ENCODE data around the gene MCAT. TPM values are rescaled to one million over a fixed set of nuclear protein-coding genes. Genes with fewer than 3 reads are reported as not detected.
"Not testable (repeated sequence)": the region's sequence is repeated elsewhere in the genome, so short reads cannot be mapped to it uniquely, and the experiment has no call there.

Gene MCAT
- total RNA-seq, 2 experiments from 2014 or later: 8.5 to 8.8 TPM

GRCh38 chr22:43157874-43158546 is 14.8 kb upstream of the MCAT start:
- H3K9me3 Mint-ChIP-seq: no peaks in the 10 kb centered on the region
- POLR2A ChIA-PET: interaction anchor here (1.0 kb wide), 1 partner anchor 29 kb away, joined by 3 read pairs; no protein-coding TSS in a partner anchor
- H3K4me3 Mint-ChIP-seq: no peak overlapping the region
- CTCF ChIA-PET: interaction anchor here (1.6 kb wide), 1 partner anchor 11 kb away, joined by 3 read pairs; no protein-coding TSS in a partner anchor
- H3K27ac Mint-ChIP-seq: no peak overlapping the region
- no peak for DNase-seq
- H3K36me3 Mint-ChIP-seq (ENCODE audit: low read depth): peaks cover 4% of the 10 kb centered on the region
- peaks cover 8% of the 10 kb centered on the region for H3K4me1 Mint-ChIP-seq
- no peaks in the 10 kb centered on the region for H3K27me3 Mint-ChIP-seq

GRCh38 chr22:43156413-43156812 is 13.2 kb upstream of the MCAT start:
- Mint-ChIP-seq H3K27ac (no peak overlapping the region), H3K9me3 (no peaks in the 10 kb centered on the region), H3K36me3 (ENCODE audit: low read depth) (peaks cover 4% of the 10 kb centered on the region), H3K27me3 (no peaks in the 10 kb centered on the region), H3K4me1 (peaks cover 10% of the 10 kb centered on the region), H3K4me3 (no peak overlapping the region)
- ChIA-PET CTCF (no interaction called here), POLR2A (no interaction called here)
- DNase-seq: no peak

GRCh38 chr22:43155789-43156188 is 12.6 kb upstream of the MCAT start:
- Mint-ChIP-seq H3K27ac (no peak overlapping the region), H3K4me1 (peaks cover 13% of the 10 kb centered on the region), H3K4me3 (no peak overlapping the region), H3K27me3 (no peaks in the 10 kb centered on the region), H3K36me3 (ENCODE audit: low read depth) (peaks cover 2% of the 10 kb centered on the region), H3K9me3 (no peaks in the 10 kb centered on the region)
- ChIA-PET CTCF (no interaction called here), POLR2A (interaction anchor here (1.3 kb wide), 1 partner anchor 25 kb away, joined by 3 read pairs; no protein-coding TSS in a partner anchor)
- DNase-seq: no peak

- ChIA-PET CTCF (no interaction called here), POLR2A (interaction anchor here (1.3 kb wide), 1 partner anchor 25 kb away, joined by 3 read pairs; no protein-coding TSS in a partner anchor)
- no peak overlapping the region for H3K27ac Mint-ChIP-seq
- no peak for DNase-seq
- H3K4me1 Mint-ChIP-seq: peaks cover 17% of the 10 kb centered on the region
- H3K36me3 Mint-ChIP-seq (ENCODE audit: low read depth): peaks cover 2% of the 10 kb centered on the region
- H3K27me3 Mint-ChIP-seq: no peaks in the 10 kb centered on the region
- no peak overlapping the region for H3K4me3 Mint-ChIP-seq
- H3K9me3 Mint-ChIP-seq: no peaks in the 10 kb centered on the region
Observed at GRCh38 chr22:43154887-43155536, 11.8 kb upstream of the MCAT start.

- ChIA-PET CTCF (no interaction called here), POLR2A (interaction anchor here (1.6 kb wide), 1 partner anchor 11 kb away, joined by 10 read pairs; the partner anchor contains the start of gene MCAT)
- Mint-ChIP-seq H3K4me3 (no peak overlapping the region), H3K27me3 (no peaks in the 10 kb centered on the region), H3K9me3 (no peaks in the 10 kb centered on the region), H3K36me3 (ENCODE audit: low read depth) (no peaks in the 10 kb centered on the region), H3K27ac (no peak overlapping the region), H3K4me1 (peaks cover 18% of the 10 kb centered on the region)
- DNase-seq: no peak
Observed at GRCh38 chr22:43153899-43154298, 10.7 kb upstream of the MCAT start.

- Mint-ChIP-seq H3K36me3 (ENCODE audit: low read depth) (no peaks in the 10 kb centered on the region), H3K27ac (peak overlapping the region; percentile 83), H3K27me3 (no peaks in the 10 kb centered on the region), H3K4me3 (peak overlapping the region; percentile 90), H3K9me3 (no peaks in the 10 kb centered on the region), H3K4me1 (peaks cover 30% of the 10 kb centered on the region)
- DNase-seq: peak; percentile 71
- CTCF ChIA-PET: interaction anchor here (0.6 to 1.1 kb wide), 3 partner anchors 42 to 119 kb away, joined by 3 to 4 read pairs (median 3); partner anchors contain the start of gene BIK
- POLR2A ChIA-PET: interaction anchor here (1.0 to 1.7 kb wide), 5 partner anchors 9 to 503 kb away, joined by 3 to 11 read pairs (median 5); partner anchors contain the start of genes CYB5R3, MCAT and TTLL12
Observed at GRCh38 chr22:43152357-43153071, 9.3 kb upstream of the MCAT start.

- H3K27me3 Mint-ChIP-seq: no peaks in the 10 kb centered on the region
- peak overlapping the region; percentile 83 for H3K27ac Mint-ChIP-seq
- DNase-seq: no peak
- no peaks in the 10 kb centered on the region for H3K36me3 Mint-ChIP-seq (ENCODE audit: low read depth)
- ChIA-PET POLR2A (interaction anchor here (1.0 to 1.7 kb wide), 5 partner anchors 9 to 503 kb away, joined by 3 to 11 read pairs (median 5); partner anchors contain the start of genes CYB5R3, MCAT and TTLL12), CTCF (no interaction called here)
- no peaks in the 10 kb centered on the region for H3K9me3 Mint-ChIP-seq
- peak overlapping the region; percentile 90 for H3K4me3 Mint-ChIP-seq
- peaks cover 34% of the 10 kb centered on the region for H3K4me1 Mint-ChIP-seq
Observed at GRCh38 chr22:43152003-43152356, 8.8 kb upstream of the MCAT start.

- no peaks in the 10 kb centered on the region for H3K36me3 Mint-ChIP-seq (ENCODE audit: low read depth)
- peak within 1 kb of the TSS; percentile 90 for H3K4me3 Mint-ChIP-seq
- CTCF ChIA-PET: no interaction called here
- DNase-seq: peak; percentile 74
- no peaks in the 10 kb centered on the region for H3K9me3 Mint-ChIP-seq
- H3K4me1 Mint-ChIP-seq: peaks cover 36% of the 10 kb centered on the region
- H3K27me3 Mint-ChIP-seq: no peaks in the 10 kb centered on the region
- POLR2A ChIA-PET: interaction anchor here (0.7 to 1.7 kb wide), 6 partner anchors 13 to 536 kb away, joined by 3 to 11 read pairs (median 3); partner anchors contain the start of genes CYB5R3 and TTLL12
- H3K27ac Mint-ChIP-seq: peak within 1 kb of the TSS; percentile 90
Observed at GRCh38 chr22:43151251-43152002, 8.2 kb upstream of the MCAT start, which contains the start of gene TSPO. TSPO (plus strand) TSS chr22:43151559; CDS start chr22:43159239, 7,680 bp downstream.

- H3K4me1 Mint-ChIP-seq: peaks cover 35% of the 10 kb centered on the region
- ChIA-PET POLR2A (interaction anchor here (0.7 to 1.1 kb wide), 2 partner anchors 37 to 535 kb away, joined by 3 read pairs; no protein-coding TSS in a partner anchor), CTCF (no interaction called here)
- peak overlapping the region; percentile 90 for H3K4me3 Mint-ChIP-seq
- H3K36me3 Mint-ChIP-seq (ENCODE audit: low read depth): no peaks in the 10 kb centered on the region
- DNase-seq: no peak
- H3K27me3 Mint-ChIP-seq: no peaks in the 10 kb centered on the region
- no peaks in the 10 kb centered on the region for H3K9me3 Mint-ChIP-seq
- peak overlapping the region; percentile 90 for H3K27ac Mint-ChIP-seq
Observed at GRCh38 chr22:43150731-43151206, 7.6 kb upstream of the MCAT start.

GRCh38 chr22:43148581-43148980 is 5.4 kb upstream of the MCAT start:
- H3K27me3 Mint-ChIP-seq: no peaks in the 10 kb centered on the region
- ChIA-PET CTCF (interaction anchor here (1.0 kb wide), 1 partner anchor 39 kb away, joined by 4 read pairs; no protein-coding TSS in a partner anchor), POLR2A (interaction anchor here (1.0 to 1.2 kb wide), 2 partner anchors 37 to 533 kb away, joined by 3 read pairs; no protein-coding TSS in a partner anchor)
- no peak for DNase-seq
- no peak overlapping the region for H3K27ac Mint-ChIP-seq
- no peak overlapping the region for H3K4me3 Mint-ChIP-seq
- no peaks in the 10 kb centered on the region for H3K9me3 Mint-ChIP-seq
- H3K36me3 Mint-ChIP-seq (ENCODE audit: low read depth): no peaks in the 10 kb centered on the region
- peaks cover 36% of the 10 kb centered on the region for H3K4me1 Mint-ChIP-seq

- Mint-ChIP-seq H3K4me1 (peaks cover 36% of the 10 kb centered on the region), H3K27ac (no peak overlapping the region), H3K36me3 (ENCODE audit: low read depth) (peaks cover under 1% of the 10 kb centered on the region), H3K27me3 (no peaks in the 10 kb centered on the region), H3K9me3 (no peaks in the 10 kb centered on the region), H3K4me3 (no peak overlapping the region)
- DNase-seq: no peak
- CTCF ChIA-PET: interaction anchor here (0.8 to 1.3 kb wide), 2 partner anchors 30 to 40 kb away, joined by 3 to 5 read pairs; no protein-coding TSS in a partner anchor
- POLR2A ChIA-PET: interaction anchor here (1.2 kb wide), 1 partner anchor 532 kb away, joined by 3 read pairs; no protein-coding TSS in a partner anchor
Observed at GRCh38 chr22:43147821-43148220, 4.6 kb upstream of the MCAT start.

- H3K36me3 Mint-ChIP-seq (ENCODE audit: low read depth); DNase-seq; H3K27ac Mint-ChIP-seq; H3K4me3 Mint-ChIP-seq; H3K9me3 Mint-ChIP-seq; H3K27me3 Mint-ChIP-seq: not testable (repeated sequence)
- ChIA-PET POLR2A (interaction anchor here (4.7 kb wide), 1 partner anchor 40 kb away, joined by 29 read pairs; the partner anchor contains the start of gene TTLL12), CTCF (interaction anchor here (0.7 to 1.3 kb wide), 2 partner anchors 41 to 45 kb away, joined by 4 to 5 read pairs; no protein-coding TSS in a partner anchor)
- peaks cover 44% of the 10 kb centered on the region for H3K4me1 Mint-ChIP-seq
Observed at GRCh38 chr22:43146332-43146731, 3.1 kb upstream of the MCAT start.
